ENCODE data around the gene VAMP8. TPM values are rescaled to one million over a fixed set of nuclear protein-coding genes. Genes with fewer than 3 reads are reported as not detected.
A peak's percentile ranks its signal among the peaks of the same experiment; 100 is the strongest.

Gene VAMP8
- total and polyA plus RNA-seq, 10 of the 15 experiments (the other 5 are each of a cell fraction or from before 2014, with no cell fraction given) = 93.6 to 744 (median 217) TPM

GRCh38 chr2:85564144-85564563 is 13.2 kb upstream of the VAMP8 start:
- in situ Hi-C loops (cut with MboI) (no loop called here), intact Hi-C loops (cut with micrococcal nuclease; ENCODE audit: unreplicated experiment) (no loop called here)
- Histone ChIP-seq H3K4me1 (ENCODE audit: control insufficient read depth, insufficient read depth, low read length) (no peaks in the 10 kb centered on the region; the same call in 1 of the 2 replicates), H3K27me3 (replicated peaks in 1 of 2; ENCODE audit: control insufficient read depth in 2 of 2, insufficient read depth in 2 of 2, low read length in 1 of 2) (no peaks in the 10 kb centered on the region), H3K4me3 (no peak overlapping the region), H4K20me1 (ENCODE audit: control insufficient read depth, insufficient read depth) (no peaks in the 10 kb centered on the region), H3K27ac (ENCODE audit: control insufficient read depth, insufficient read depth) (no peak overlapping the region), H3K4me2 (ENCODE audit: control insufficient read depth, insufficient read depth) (no peak overlapping the region), H3K79me2 (ENCODE audit: control insufficient read depth, insufficient read depth, low read length) (peaks cover 15% of the 10 kb centered on the region), H2AFZ (ENCODE audit: control insufficient read depth, low read depth, low read length) (no peak overlapping the region), H3K36me3 (ENCODE audit: control insufficient read depth in 2 of 2, insufficient read depth in 2 of 2, low read length in 1 of 2) (0 out of 4 replicates have a peak, but pooled peaks cover 0 to 1% of the 10 kb centered on the region in 2 experiments), H3K9ac (ENCODE audit: control insufficient read depth, insufficient read depth, low read length) (no peak overlapping the region), H3K9me3 (replicated peaks; ENCODE audit: control insufficient read depth, insufficient read depth, low read length) (no peaks in the 10 kb centered on the region)
- DNase-seq (ENCODE audit: low read depth, low spot score) (no peak), FAIRE-seq (peak; percentile 47), ATAC-seq (peak; percentile 58)
- no TSS peak for BruUV-seq (replicated peaks)
- RAD21 ChIA-PET (ENCODE audit: unreplicated experiment) = no interaction called here
- CTCF ChIA-PET = interaction anchor here (0.7 to 1.1 kb wide), 3 partner anchors 10 to 12 kb away, joined by 3 to 4 read pairs (median 3); no protein-coding TSS in a partner anchor
- SMC1A ChIA-PET (ENCODE audit: uncharacterized antibody, unreplicated experiment) = interaction anchor here (0.9 to 1.0 kb wide), 2 partner anchors 23 to 24 kb away, joined by 3 to 4 read pairs; no protein-coding TSS in a partner anchor
- POLR2A ChIA-PET = interaction anchor here (1.4 to 6.2 kb wide), 2 partner anchors 25 to 31 kb away, joined by 4 to 32 read pairs; partner anchors contain the start of genes MAT2A and RNF181
- 99% methylated on average over 5 of the region's 5 CpGs for WGBS (ENCODE audit: insufficient coverage, insufficient replicate concordance, low lambda C conversion rate, missing lambda C conversion rate)
- no peak for TF ChIP-seq MXI1 (IDR thresholded peaks at IDR 0.05; ENCODE audit: low read depth, low read length)
- TF ChIP-seq, protein P1, sequence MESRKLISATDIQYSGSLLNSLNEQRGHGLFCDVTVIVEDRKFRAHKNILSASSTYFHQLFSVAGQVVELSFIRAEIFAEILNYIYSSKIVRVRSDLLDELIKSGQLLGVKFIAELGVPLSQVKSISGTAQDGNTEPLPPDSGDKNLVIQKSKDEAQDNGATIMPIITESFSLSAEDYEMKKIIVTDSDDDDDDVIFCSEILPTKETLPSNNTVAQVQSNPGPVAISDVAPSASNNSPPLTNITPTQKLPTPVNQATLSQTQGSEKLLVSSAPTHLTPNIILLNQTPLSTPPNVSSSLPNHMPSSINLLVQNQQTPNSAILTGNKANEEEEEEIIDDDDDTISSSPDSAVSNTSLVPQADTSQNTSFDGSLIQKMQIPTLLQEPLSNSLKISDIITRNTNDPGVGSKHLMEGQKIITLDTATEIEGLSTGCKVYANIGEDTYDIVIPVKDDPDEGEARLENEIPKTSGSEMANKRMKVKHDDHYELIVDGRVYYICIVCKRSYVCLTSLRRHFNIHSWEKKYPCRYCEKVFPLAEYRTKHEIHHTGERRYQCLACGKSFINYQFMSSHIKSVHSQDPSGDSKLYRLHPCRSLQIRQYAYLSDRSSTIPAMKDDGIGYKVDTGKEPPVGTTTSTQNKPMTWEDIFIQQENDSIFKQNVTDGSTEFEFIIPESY (IDR thresholded peaks at IDR 0.05) = no peak
- TF ChIP-seq MAX (IDR thresholded peaks at IDR 0.05; ENCODE audit: low read depth, low read length) = no peak
- no peak for TF ChIP-seq SMARCA5 (IDR thresholded peaks at IDR 0.05)
- TF ChIP-seq, protein P2, sequence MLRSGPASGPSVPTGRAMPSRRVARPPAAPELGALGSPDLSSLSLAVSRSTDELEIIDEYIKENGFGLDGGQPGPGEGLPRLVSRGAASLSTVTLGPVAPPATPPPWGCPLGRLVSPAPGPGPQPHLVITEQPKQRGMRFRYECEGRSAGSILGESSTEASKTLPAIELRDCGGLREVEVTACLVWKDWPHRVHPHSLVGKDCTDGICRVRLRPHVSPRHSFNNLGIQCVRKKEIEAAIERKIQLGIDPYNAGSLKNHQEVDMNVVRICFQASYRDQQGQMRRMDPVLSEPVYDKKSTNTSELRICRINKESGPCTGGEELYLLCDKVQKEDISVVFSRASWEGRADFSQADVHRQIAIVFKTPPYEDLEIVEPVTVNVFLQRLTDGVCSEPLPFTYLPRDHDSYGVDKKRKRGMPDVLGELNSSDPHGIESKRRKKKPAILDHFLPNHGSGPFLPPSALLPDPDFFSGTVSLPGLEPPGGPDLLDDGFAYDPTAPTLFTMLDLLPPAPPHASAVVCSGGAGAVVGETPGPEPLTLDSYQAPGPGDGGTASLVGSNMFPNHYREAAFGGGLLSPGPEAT (IDR thresholded peaks at IDR 0.05; ENCODE audit: low read depth) = 0 out of 2 replicates have a peak, but pooled peaks have one; percentile 19
- peak; percentile 41; the same call in 1 of the 2 replicates for TF ChIP-seq YY1 (IDR thresholded peaks at IDR 0.05; ENCODE audit: low read depth, low read length)
- peak; percentile 94 for TF ChIP-seq ATF7 (IDR thresholded peaks at IDR 0.05; ENCODE audit: low read depth)
- no peak for TF ChIP-seq FOS (IDR thresholded peaks at IDR 0.05; ENCODE audit: borderline replicate concordance, extremely low read depth, insufficient read length)
- TF ChIP-seq TAF1 (IDR thresholded peaks at IDR 0.05; ENCODE audit: borderline replicate concordance, low read depth, low read length) = no peak
- TF ChIP-seq SREBF2 (IDR thresholded peaks at IDR 0.05; ENCODE audit: low read length) = no peak
- TF ChIP-seq, protein P3, sequence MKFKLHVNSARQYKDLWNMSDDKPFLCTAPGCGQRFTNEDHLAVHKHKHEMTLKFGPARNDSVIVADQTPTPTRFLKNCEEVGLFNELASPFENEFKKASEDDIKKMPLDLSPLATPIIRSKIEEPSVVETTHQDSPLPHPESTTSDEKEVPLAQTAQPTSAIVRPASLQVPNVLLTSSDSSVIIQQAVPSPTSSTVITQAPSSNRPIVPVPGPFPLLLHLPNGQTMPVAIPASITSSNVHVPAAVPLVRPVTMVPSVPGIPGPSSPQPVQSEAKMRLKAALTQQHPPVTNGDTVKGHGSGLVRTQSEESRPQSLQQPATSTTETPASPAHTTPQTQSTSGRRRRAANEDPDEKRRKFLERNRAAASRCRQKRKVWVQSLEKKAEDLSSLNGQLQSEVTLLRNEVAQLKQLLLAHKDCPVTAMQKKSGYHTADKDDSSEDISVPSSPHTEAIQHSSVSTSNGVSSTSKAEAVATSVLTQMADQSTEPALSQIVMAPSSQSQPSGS (IDR thresholded peaks at IDR 0.05; ENCODE audit: low read length) = peak; percentile 83
- no peak for TF ChIP-seq EP300 (IDR thresholded peaks at IDR 0.05; ENCODE audit: borderline replicate concordance in 1 of 2, control insufficient read depth in 1 of 2, low read depth in 2 of 2, low read length in 2 of 2)
- peak; percentile 62; the same call in 1 of the 2 replicates for TF ChIP-seq IRF4 (IDR thresholded peaks at IDR 0.05; ENCODE audit: low read depth, low read length)
- 0 out of 2 replicates have a peak, but pooled peaks have one; percentile 34 for TF ChIP-seq NFXL1 (IDR thresholded peaks at IDR 0.05; ENCODE audit: borderline replicate concordance)
- peak; percentile 51; the same call in 1 of the 2 replicates for TF ChIP-seq CREM (IDR thresholded peaks at IDR 0.05; ENCODE audit: low read depth)
- 0 out of 2 replicates have a peak, but pooled peaks have one; percentile 20 for TF ChIP-seq NBN (IDR thresholded peaks at IDR 0.05)
- TF ChIP-seq IKZF2 (IDR thresholded peaks at IDR 0.05) = peak; percentile 39 to 43; a peak in 3 of 4 replicates
- peak; percentile 81 for TF ChIP-seq CREB1 (IDR thresholded peaks at IDR 0.05; ENCODE audit: low read depth)
- peak; percentile 94 for TF ChIP-seq SPI1 (IDR thresholded peaks at IDR 0.05; ENCODE audit: borderline replicate concordance, insufficient read depth, low read depth, low read length)
- TF ChIP-seq JUNB (IDR thresholded peaks at IDR 0.05) = 0 out of 2 replicates have a peak, but pooled peaks have one; percentile 34
- TF ChIP-seq JUND (IDR thresholded peaks at IDR 0.05; ENCODE audit: low read depth, low read length) = 0 out of 2 replicates have a peak, but pooled peaks have one; percentile 24

Data from GM12878 (cell line).